Measurements from ENCODE around the gene DDX5. TPM values are rescaled to one million over a fixed set of nuclear protein-coding genes. Genes with fewer than 3 reads are reported as not detected.

The DDX5 gene
- total RNA-seq, 4 donors from 2014 or later: 471 to 699 (median 575) TPM

GRCh38 chr17:64499805-64500486, 6.1 kb downstream of the DDX5 start:
- TF ChIP-seq CTCF (IDR thresholded peaks at IDR 0.05; ENCODE audit: low read depth): no peak

- TF ChIP-seq CTCF (IDR thresholded peaks at IDR 0.05; ENCODE audit: low read depth): no peak
These were observed 7.5 kb downstream of the DDX5 start for GRCh38 chr17:64498308-64499203.

GRCh38 chr17:64497565-64498035, 8.5 kb downstream of the DDX5 start:
- no peak for TF ChIP-seq CTCF (IDR thresholded peaks at IDR 0.05; ENCODE audit: low read depth)

GRCh38 chr17:64496786-64497564, 9.1 kb downstream of the DDX5 start, which contains the start of gene POLG2:
Gene POLG2 (minus strand): TSS chr17:64497054. CDS start chr17:64496968, 86 bp downstream.
- TF ChIP-seq CTCF (IDR thresholded peaks at IDR 0.05; ENCODE audit: low read depth): no peak

GRCh38 chr17:64496348-64496785, 9.7 kb downstream of the DDX5 start:
- TF ChIP-seq CTCF (IDR thresholded peaks at IDR 0.05; ENCODE audit: low read depth): no peak

- no peak for TF ChIP-seq CTCF (IDR thresholded peaks at IDR 0.05; ENCODE audit: low read depth)
These were observed 12.0 kb downstream of the DDX5 start for GRCh38 chr17:64494121-64494520.

Measured in subcutaneous adipose tissue (tissue), 4 donors.